Mucosa of descending colon (tissue), 3 donors: ENCODE results near the gene ZNF532. TPM values are rescaled to one million over a fixed set of nuclear protein-coding genes. Genes with fewer than 3 reads are reported as not detected.

Experiments used
- ATAC-seq: fragments of 200-7000 bp; cut with Tn5 transposase; one replicate; pipeline ENCODE4 v1.9.1; 2020; ENCODE audit warnings: mild to moderate bottlenecking, moderate library complexity
- DNase-seq, 3 donors: peaks; one replicate each; pipeline ENCODE4 v3.0.0-alpha.2; 2020
- H3K36me3 ChIP-seq: fragments of 200-600 bp; one replicate; pipeline ENCODE4 v1.8.0; 2021; ENCODE audit warnings: low read depth, mild to moderate bottlenecking
- H3K4me1 ChIP-seq: fragments of 200-600 bp; one replicate; pipeline ENCODE4 v1.8.0; 2021; ENCODE audit warnings: low read depth, mild to moderate bottlenecking
- H3K4me3 ChIP-seq: fragments of 200-600 bp; one replicate; pipeline ENCODE4 v1.8.0; 2021; ENCODE audit warnings: mild to moderate bottlenecking
- H3K9me3 ChIP-seq: fragments of 200-600 bp; one replicate; pipeline ENCODE4 v1.8.0; 2021; ENCODE audit warnings: mild to moderate bottlenecking
- intact Hi-C, 2 donors: fragments of 100-400 bp; cut with DNase I in 1 of 2; cut with micrococcal nuclease in 1 of 2; formaldehyde crosslinking; loops; one replicate each; pipeline versions ENCODE4 v1.11.0 to v1.11.1; 2022; cut with DNase I, micrococcal nuclease
- total RNA-seq, 3 donors: library from RNA; stranded (reverse); fragmentation: NEBNext Ultra II Directional in 2 of 3; extraction: Animal tissue kit (Norgen Biotek cat#: 25700) in 2 of 3; gene quantifications; one replicate each; pipeline versions ENCODE4 v1.2.1 to v1.2.4, GENCODE V29; 2021 to 2023
- TF ChIP-seq, protein P1 (sequence below): fragments of 200-600 bp; IDR thresholded peaks from one replicate; pipeline ENCODE4 v1.8.0; 2022; ENCODE audit warnings: antibody characterized with exemption, mild to moderate bottlenecking
- donor health status: DM: no; HTN: no; CAD: no; lungs with moderate emphysema.
- donor health status: DM: no; HTN: no; CAD: no.
- donor health status: DM: no; HTN: yes; CAD: no.

The ZNF532 gene
- total RNA-seq, 3 donors from 2014 or later, result 11.2 to 104 (median 16.3) TPM

GRCh38 chr18:58958628-58959027 lies 94.0 kb downstream of the ZNF532 start:
- intact Hi-C loops, result no loop called here
- Histone ChIP-seq H3K4me3 (no peak overlapping the region), H3K36me3 (no peaks in the 10 kb centered on the region), H3K9me3 (no peaks in the 10 kb centered on the region), H3K4me1 (no peaks in the 10 kb centered on the region)
- ATAC-seq (no peak), DNase-seq (no peak)
- TF ChIP-seq, protein P1, sequence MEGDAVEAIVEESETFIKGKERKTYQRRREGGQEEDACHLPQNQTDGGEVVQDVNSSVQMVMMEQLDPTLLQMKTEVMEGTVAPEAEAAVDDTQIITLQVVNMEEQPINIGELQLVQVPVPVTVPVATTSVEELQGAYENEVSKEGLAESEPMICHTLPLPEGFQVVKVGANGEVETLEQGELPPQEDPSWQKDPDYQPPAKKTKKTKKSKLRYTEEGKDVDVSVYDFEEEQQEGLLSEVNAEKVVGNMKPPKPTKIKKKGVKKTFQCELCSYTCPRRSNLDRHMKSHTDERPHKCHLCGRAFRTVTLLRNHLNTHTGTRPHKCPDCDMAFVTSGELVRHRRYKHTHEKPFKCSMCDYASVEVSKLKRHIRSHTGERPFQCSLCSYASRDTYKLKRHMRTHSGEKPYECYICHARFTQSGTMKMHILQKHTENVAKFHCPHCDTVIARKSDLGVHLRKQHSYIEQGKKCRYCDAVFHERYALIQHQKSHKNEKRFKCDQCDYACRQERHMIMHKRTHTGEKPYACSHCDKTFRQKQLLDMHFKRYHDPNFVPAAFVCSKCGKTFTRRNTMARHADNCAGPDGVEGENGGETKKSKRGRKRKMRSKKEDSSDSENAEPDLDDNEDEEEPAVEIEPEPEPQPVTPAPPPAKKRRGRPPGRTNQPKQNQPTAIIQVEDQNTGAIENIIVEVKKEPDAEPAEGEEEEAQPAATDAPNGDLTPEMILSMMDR, result no peak

- DNase-seq (no peak), ATAC-seq (no peak)
- TF ChIP-seq, protein P1, result no peak
- Histone ChIP-seq H3K4me3 (no peak overlapping the region), H3K36me3 (no peaks in the 10 kb centered on the region), H3K4me1 (peaks cover 3% of the 10 kb centered on the region), H3K9me3 (no peaks in the 10 kb centered on the region)
- intact Hi-C loops, result no loop called here
These were observed 95.8 kb downstream of the ZNF532 start for GRCh38 chr18:58960508-58960907.

DNA sequence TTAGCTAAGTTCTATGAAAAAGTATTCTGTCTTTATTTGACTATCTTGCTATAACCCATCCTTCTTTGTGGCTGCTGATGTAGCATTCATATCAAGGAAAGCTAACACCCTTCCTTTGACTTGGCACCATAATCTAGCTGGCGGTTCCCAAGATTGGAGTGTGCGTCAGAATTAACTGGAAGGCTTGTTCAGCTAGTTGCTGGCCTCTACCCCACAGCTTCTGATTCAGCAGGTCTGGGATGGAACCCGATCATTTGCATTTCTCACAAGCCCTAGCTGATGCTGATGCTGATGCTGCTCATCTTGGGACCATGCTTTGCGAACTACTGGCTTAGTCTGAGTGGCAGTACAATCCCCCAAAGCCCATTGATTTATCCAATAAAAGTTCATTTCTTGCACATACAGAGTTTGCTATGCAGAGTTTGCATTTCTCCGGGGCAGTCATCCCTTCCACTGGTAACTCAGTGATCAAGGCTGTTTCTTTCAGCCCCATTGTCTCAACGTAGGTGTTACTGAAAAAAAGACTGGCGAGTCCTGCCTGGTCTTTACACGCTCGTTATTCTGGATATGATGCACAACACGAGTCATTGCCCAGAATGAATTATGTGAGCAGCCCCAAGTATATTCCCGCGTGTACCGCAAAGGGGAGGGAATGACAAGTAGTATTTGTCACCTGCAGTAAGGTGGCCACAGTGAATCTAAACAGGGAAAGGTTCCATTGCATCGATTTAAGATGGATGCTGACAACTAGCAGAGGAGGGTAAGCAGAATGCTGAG lies 96.5 kb downstream of the ZNF532 start:
- H3K36me3 ChIP-seq, result no peaks in the 10 kb centered on the region
- intact Hi-C loops, result no loop called here
- DNase-seq (no peak), ATAC-seq (peak; percentile 16)
- peaks cover 3% of the 10 kb centered on the region for H3K4me1 ChIP-seq
- TF ChIP-seq, protein P1, result no peak
- H3K4me3 ChIP-seq, result no peak overlapping the region
- H3K9me3 ChIP-seq, result no peaks in the 10 kb centered on the region

GRCh38 chr18:58962336-58962735 lies 97.7 kb downstream of the ZNF532 start:
- TF ChIP-seq, protein P1, result no peak
- Histone ChIP-seq H3K4me1 (peaks cover 7% of the 10 kb centered on the region), H3K36me3 (no peaks in the 10 kb centered on the region), H3K9me3 (no peaks in the 10 kb centered on the region), H3K4me3 (no peak overlapping the region)
- no peak for DNase-seq
- no peak for ATAC-seq
- intact Hi-C loops, result no loop called here

DNA sequence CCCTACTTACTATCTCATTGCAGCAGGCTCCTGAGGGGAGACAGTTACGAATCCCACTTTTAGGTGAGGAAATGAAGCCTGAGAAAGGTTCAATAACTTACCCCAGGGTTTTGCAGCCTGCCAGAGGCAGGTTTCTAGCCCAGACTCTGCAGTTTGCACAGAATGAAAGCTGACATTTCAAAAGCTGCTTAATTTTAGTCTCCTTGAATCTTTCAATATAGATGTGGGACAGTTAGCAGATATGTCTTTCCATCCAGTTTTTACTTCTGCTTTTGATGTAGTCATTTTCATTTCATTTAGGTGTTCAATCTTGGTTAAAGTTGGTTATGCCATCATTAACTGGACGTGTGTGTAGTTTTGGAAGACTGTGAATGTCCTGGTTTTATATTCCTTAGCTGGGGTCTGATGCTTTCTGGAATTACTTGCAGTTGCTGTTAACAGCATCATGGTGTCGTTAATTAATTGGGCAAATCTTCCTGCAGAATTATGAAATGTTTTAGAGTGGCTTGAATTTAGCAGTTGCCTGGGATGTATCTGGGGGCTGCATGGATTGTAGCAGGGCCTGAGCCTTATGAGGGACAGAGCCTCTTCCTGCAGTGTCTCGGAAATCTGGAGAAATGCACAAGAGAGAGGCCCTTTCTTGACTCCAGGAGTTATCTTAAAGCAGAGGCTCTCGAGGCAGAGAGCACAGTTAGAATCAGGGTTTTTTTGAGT lies 100.8 kb downstream of the ZNF532 start:
- ATAC-seq, result no peak
- Histone ChIP-seq H3K4me1 (peaks cover 10% of the 10 kb centered on the region), H3K36me3 (no peaks in the 10 kb centered on the region), H3K4me3 (no peak overlapping the region), H3K9me3 (no peaks in the 10 kb centered on the region)
- TF ChIP-seq, protein P1, result no peak
- intact Hi-C loops, result no loop called here
- no peak for DNase-seq
